ENCODE measurements around the gene DDX60. TPM values are rescaled to one million over a fixed set of nuclear protein-coding genes. Genes with fewer than 3 reads are reported as not detected.
"Not testable (repeated sequence)": the region's sequence is repeated elsewhere in the genome, so short reads cannot be mapped to it uniquely, and the experiment has no call there.

Gene DDX60
- polyA plus RNA-seq, 1 donor: 5.0 TPM

DNA sequence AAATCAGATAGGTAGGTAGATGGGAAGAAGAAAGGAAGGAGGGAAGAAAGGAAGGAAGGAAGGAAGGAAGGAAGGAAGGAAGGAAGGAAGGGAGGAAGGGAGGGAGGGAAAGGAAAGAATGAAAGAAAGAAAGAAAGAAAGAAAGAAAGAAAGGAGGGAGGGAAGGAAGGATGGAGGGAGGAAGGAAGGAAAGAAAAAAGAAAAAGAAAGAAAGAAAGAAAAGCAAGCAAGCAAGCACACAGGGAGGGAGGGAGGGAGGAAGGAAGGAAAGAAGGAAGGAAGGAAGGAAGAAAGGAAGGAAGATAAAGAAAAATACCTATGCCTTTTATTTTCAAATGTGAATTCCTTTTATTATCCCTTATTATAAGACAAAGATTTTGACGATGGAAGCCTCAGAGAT lies 32.7 kb downstream of the DDX60 start:
- not testable (repeated sequence) for DNase-seq

DNA sequence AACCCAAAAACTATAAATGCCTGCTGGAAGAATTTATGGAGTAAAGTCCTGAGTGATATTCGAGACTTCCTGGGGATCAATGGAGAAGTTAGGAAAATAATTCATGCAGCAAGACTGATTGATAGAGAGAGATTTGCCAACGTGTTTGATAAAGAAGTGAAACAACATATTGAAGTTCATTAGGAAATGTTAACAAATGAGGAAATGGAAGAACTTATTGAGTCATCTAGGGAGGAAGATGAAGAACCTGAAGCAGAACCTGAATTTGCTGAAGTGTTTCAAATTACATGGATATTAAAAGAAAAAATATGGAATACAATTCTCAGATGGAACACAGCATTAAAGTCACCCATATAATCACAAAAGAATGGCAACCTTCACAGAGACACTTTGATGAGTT lies 39.0 kb downstream of the DDX60 start:
- no peak for DNase-seq

DNA sequence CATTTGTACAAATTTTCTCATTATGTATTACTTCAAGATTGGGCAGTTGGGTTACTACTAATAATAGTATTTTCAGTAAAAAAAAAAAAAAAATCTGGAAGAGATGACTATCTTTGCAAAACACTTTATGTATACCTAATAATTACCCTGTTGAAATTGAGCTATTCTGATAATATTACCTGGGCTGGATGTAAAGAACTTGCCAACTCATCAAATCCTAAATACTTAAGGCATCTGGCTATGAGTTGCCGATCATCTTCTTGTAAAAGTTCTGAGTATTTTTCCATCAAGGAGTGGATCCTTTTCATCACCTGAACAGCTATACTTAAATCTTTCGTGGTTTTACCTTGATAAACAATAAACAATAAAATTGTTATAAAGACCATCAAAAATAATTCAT lies 42.7 kb downstream of the DDX60 start:
- DNase-seq: no peak

DNA sequence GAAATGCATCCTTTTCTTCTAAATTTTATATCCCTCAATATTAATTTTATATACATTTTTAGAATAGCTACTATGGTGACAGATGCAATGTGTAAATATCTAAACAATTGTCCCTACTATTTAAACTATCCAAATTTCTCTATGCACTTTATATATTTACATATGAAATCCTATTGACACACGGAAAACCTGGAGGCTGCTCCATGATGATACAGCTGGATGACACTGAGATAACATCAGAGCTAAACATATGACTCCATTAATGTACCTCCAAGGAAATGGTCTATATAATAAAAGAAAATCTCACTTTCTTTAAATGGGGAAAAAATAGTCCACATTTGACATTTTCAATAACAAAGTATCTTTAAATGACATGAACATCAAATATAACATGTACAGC lies 43.7 kb downstream of the DDX60 start:
- no peak for DNase-seq

- DNase-seq: no peak
These were observed 44.7 kb downstream of the DDX60 start for GRCh38 chr4:168273838-168274237.

- no peak for DNase-seq
These were observed 46.1 kb downstream of the DDX60 start for GRCh38 chr4:168272488-168272887.

DNA sequence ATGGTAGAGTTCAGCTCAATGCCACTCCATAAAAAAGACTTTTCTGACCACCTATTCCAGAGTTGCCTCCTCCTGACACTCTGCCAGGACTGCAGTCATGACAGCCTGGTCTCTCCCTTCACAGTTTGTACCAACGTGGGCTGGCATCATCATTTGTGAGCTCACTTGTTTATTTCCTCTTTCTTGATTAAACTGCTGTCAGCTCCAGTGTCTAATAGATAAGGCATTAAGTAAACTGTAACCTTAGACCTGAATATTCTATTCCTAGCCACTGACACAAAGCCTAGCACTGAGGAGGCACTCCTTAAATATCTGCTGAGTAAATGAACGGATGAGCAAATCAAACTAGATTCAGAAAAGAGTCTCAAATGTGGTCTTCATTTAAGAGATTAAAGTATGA lies 48.7 kb downstream of the DDX60 start:
- DNase-seq: no peak

DNA sequence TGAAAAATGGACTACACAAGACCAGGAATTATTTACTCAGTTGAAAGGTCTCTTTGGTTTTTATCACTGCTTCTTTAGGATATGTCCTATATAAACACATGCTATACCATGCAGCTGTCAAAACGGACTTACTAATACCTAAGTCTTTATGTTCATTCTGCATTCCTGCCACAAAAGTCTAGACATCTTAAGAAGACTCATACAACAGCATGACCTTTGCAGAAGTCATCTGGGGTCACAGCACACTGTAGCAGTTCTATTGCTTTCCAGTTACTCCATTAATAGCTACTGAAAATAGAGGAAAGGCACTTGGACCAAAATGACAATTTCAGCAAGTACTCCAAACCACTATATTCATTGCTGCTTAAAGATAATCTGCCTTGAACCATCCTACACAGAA lies 53.2 kb downstream of the DDX60 start:
- no peak for DNase-seq

GRCh38 chr4:168264903-168265302 lies 53.6 kb downstream of the DDX60 start:
- DNase-seq: peak; percentile 11

- no peak for DNase-seq
These were observed 55.5 kb downstream of the DDX60 start for GRCh38 chr4:168263039-168263438.

- DNase-seq: no peak
These were observed 59.5 kb downstream of the DDX60 start for GRCh38 chr4:168259096-168259495.

DNA sequence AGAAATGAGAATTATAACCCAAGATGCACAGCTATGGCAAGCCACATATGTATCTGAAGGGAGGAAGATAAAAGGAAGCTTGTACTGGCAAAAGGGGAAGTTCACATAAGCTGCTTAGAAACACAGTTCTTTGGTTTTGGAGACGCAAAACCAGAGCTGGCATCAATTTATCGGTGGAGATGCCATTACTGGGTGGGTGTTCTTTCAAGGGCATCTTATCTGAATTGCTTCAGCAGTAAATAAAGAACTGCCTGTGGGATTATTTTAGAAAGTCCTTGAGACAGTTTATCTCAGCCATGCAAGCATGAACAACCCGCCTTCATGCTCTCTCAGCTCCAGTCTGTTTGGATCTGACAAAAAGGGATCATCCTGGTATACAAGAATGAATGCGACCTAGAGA lies 60.8 kb downstream of the DDX60 start:
- no peak for DNase-seq

GRCh38 chr4:168248176-168248710 lies 70.3 kb downstream of the DDX60 start:
- no peak for DNase-seq

DNA sequence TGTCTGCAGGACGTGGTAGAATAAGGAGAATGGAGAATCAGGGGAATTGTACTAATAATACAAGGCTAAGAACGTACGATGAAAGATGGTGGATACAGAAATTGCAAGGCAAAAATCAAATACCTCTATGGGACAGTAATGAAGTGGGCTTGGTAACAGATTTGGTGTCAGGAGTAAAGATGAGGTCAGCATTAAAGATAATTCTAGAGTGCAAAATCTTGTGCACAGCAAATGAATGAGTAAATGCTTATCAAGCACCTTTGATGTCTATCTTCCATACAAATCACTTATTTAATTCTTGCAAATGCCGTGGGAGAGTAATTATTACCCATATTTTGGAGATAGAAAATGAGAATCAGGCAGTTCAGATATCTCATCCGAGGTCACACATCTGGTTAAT lies 70.9 kb downstream of the DDX60 start:
- no peak for DNase-seq

DNA sequence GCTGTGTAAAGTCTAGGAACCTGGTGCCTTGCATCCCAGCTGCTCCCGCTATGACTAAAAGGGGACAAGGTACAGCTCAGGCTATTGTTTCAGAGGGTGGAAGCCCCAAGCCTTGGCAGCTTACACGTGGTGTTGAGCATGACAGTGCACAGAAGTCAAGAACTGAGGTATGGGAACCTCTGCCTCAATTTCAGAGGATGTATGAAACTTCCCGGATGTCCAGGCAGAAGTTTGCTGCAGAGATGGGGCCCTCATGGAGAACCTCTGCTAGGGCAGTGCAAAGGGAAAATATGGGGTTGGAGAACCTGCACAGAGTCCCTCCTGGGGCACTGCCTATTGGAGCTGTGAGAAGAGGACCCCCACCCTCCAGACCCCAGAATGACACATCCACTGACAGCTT lies 76.6 kb downstream of the DDX60 start:
- DNase-seq: no peak

DNA sequence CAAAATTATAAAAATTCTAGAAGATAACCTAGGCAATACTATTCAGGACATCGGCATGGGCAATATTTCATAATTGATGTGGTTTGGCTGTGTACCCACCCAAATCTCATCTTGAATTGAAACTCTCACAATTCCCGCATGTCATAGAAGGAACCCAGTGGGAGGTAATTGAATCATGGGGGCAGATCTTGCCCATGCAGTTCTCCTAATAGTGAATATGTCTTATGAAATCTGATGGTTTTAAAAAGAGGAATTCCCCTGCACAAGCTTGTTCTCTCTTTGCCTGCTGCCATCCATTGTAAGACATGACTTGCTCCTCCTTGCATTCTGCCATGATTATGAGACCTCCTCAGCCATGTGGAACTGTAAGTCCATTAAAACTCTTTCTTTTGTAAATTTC lies 77.7 kb downstream of the DDX60 start:
- DNase-seq: no peak

- peak; percentile 42 for DNase-seq
These were observed 97.3 kb downstream of the DDX60 start for GRCh38 chr4:168221301-168221700.

- no peak for DNase-seq
These were observed 97.7 kb downstream of the DDX60 start for GRCh38 chr4:168220893-168221292.

GRCh38 chr4:168218645-168219044 lies 99.9 kb downstream of the DDX60 start:
- DNase-seq: no peak

DNA sequence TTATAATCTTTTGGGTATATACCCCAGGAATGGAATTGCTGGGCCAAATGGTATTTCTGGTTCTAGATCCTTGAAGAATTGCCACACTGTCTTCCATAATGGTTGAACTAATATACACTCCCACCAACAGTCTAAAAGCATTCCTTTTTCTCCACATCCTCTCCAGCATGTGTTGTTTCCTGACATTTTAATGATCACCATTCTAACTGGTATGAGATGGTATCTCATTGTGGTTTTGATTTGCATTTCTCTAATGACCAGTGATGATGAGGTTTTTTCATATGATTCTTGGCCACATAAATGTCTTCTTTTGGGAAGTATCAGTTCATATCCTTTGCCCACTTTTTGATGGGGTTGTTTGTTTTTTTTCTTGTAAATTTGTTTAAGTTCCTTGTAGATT lies 105.0 kb downstream of the DDX60 start:
- not testable (repeated sequence) for DNase-seq

GRCh38 chr4:168212656-168213055 lies 105.9 kb downstream of the DDX60 start:
- DNase-seq: no peak

- no peak for DNase-seq
These were observed 109.5 kb downstream of the DDX60 start for GRCh38 chr4:168208957-168209614.

GRCh38 chr4:168203233-168203911 lies 115.2 kb downstream of the DDX60 start:
- DNase-seq: no peak

DNA sequence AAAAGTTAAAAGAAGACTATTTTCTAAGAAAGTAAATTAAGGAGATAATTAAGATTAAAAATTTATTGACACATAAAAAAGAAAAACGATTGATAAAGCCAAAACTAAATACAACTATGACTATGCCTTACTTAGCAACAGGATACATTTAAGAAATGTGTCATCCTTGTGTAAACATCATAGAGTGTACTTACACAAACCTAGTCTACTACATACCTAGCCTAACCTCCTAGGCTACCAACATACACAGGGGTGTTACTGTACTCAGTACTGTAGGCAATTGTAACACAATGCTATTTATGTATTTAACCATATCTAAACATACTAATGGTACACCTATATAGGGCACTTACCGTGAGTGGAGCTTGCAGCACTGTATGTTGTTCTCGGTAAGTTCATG lies 117.9 kb downstream of the DDX60 start:
- no peak for DNase-seq
